ENCODE data around the gene SGSM1.

Gene SGSM1

GRCh38 chr22:24887260-24887659 is 81.2 kb downstream of the SGSM1 start:
- Mint-ChIP-seq H3K27ac (no peak overlapping the region), H3K4me1 (no peaks in the 10 kb centered on the region), H3K27me3 (ENCODE audit: low read depth, poor library complexity) (peaks cover 3% of the 10 kb centered on the region), H3K9me3 (no peaks in the 10 kb centered on the region), H3K4me3 (no peak overlapping the region), H3K36me3 (ENCODE audit: low read depth) (no peaks in the 10 kb centered on the region)
- no peak for DNase-seq
- no peak for TF ChIP-seq CTCF (IDR thresholded peaks at IDR 0.05)

- no peak for DNase-seq
- H3K4me1 Mint-ChIP-seq = peaks cover 16% of the 10 kb centered on the region
- no peaks in the 10 kb centered on the region for H3K9me3 Mint-ChIP-seq
- TF ChIP-seq CTCF (IDR thresholded peaks at IDR 0.05) = no peak
- H3K27me3 Mint-ChIP-seq (ENCODE audit: low read depth, poor library complexity) = peaks cover 3% of the 10 kb centered on the region
- no peak overlapping the region for H3K27ac Mint-ChIP-seq
- H3K36me3 Mint-ChIP-seq (ENCODE audit: low read depth) = no peaks in the 10 kb centered on the region
- H3K4me3 Mint-ChIP-seq = no peak overlapping the region
Measured at GRCh38 chr22:24893341-24894070, 87.5 kb downstream of the SGSM1 start.

GRCh38 chr22:24894220-24894975 is 88.4 kb downstream of the SGSM1 start:
- Mint-ChIP-seq H3K4me1 (peaks cover 16% of the 10 kb centered on the region), H3K27me3 (ENCODE audit: low read depth, poor library complexity) (peaks cover 3% of the 10 kb centered on the region), H3K9me3 (no peaks in the 10 kb centered on the region), H3K36me3 (ENCODE audit: low read depth) (no peaks in the 10 kb centered on the region), H3K27ac (no peak overlapping the region), H3K4me3 (no peak overlapping the region)
- no peak for TF ChIP-seq CTCF (IDR thresholded peaks at IDR 0.05)
- peak; percentile 12 for DNase-seq

- Mint-ChIP-seq H3K4me3 (no peak overlapping the region), H3K9me3 (no peaks in the 10 kb centered on the region), H3K27ac (no peak overlapping the region), H3K27me3 (ENCODE audit: low read depth, poor library complexity) (peaks cover 5% of the 10 kb centered on the region), H3K36me3 (ENCODE audit: low read depth) (no peaks in the 10 kb centered on the region), H3K4me1 (peaks cover 16% of the 10 kb centered on the region)
- no peak for TF ChIP-seq CTCF (IDR thresholded peaks at IDR 0.05)
- DNase-seq = peak; percentile 8
Measured at GRCh38 chr22:24894998-24895397, 89.0 kb downstream of the SGSM1 start.

GRCh38 chr22:24901448-24901847 is 95.4 kb downstream of the SGSM1 start:
- no peak for DNase-seq
- peaks cover 16% of the 10 kb centered on the region for H3K36me3 Mint-ChIP-seq (ENCODE audit: low read depth)
- H3K4me1 Mint-ChIP-seq = no peaks in the 10 kb centered on the region
- H3K27ac Mint-ChIP-seq = no peak overlapping the region
- peaks cover 9% of the 10 kb centered on the region for H3K27me3 Mint-ChIP-seq (ENCODE audit: low read depth, poor library complexity)
- peaks cover 24% of the 10 kb centered on the region for H3K9me3 Mint-ChIP-seq
- H3K4me3 Mint-ChIP-seq = no peak overlapping the region
- TF ChIP-seq CTCF (IDR thresholded peaks at IDR 0.05) = no peak
